Fibroblast of lung (primary cell): ENCODE measurements around the gene TSHZ2.

Experiments
- CTCF ChIP-seq, 2 donors: IDR thresholded peaks in 1 of 2; conservative IDR thresholded peaks in 1 of 2; 1 replicate in 1 of 2; 2 replicates in 1 of 2; pipeline ENCODE4 v1.5.1; 2011 to 2012; ENCODE audit warnings: low read length in 2 of 2, control low read depth in 1 of 2, inconsistent platforms in 1 of 2, low read depth in 1 of 2, mild to moderate bottlenecking in 1 of 2
- EZH2 ChIP-seq: IDR thresholded peaks from 2 replicates; pipeline ENCODE4 v1.5.1; 2012; ENCODE audit warnings: low read length, control low read depth, mild to moderate bottlenecking; ENCODE audit errors: missing control alignments

- TF ChIP-seq CTCF (conservative IDR thresholded peaks at IDR 0.05 in 1 of 2, IDR thresholded peaks at IDR 0.05 in 1 of 2; ENCODE audit: low read depth in 1 of 2, low read length in 2 of 2) (no peak), EZH2 (no peak)
Measured at GRCh38 chr20:53381568-53382262, 409.6 kb downstream of the TSHZ2 start.
